Measurements from ENCODE around the gene MND1.

MND1 gene

GRCh38 chr4:153418558-153418957, 74.1 kb downstream of the MND1 start:
- H3K4me2 ChIP-seq (ENCODE audit: low read depth, low read length, poor library complexity, severe bottlenecking), result peak overlapping the region; percentile 15
- no peaks in the 10 kb centered on the region for H4K20me1 ChIP-seq (ENCODE audit: insufficient read depth, low read length, poor library complexity, severe bottlenecking)
- H3K4me1 ChIP-seq (ENCODE audit: insufficient read depth, low read length, poor library complexity, severe bottlenecking), result peaks cover 29% of the 10 kb centered on the region
- no peak overlapping the region for H2AFZ ChIP-seq (ENCODE audit: low read length)
- TF ChIP-seq EZH2phosphoT487 (IDR thresholded peaks at IDR 0.05; ENCODE audit: borderline replicate concordance) (no peak), CTCF (conservative IDR thresholded peaks at IDR 0.05; ENCODE audit: low read length) (no peak)
- H3K9ac ChIP-seq (ENCODE audit: low read depth, low read length, poor library complexity, severe bottlenecking), result peak overlapping the region; percentile 13
- no peaks in the 10 kb centered on the region for H3F3A ChIP-seq (ENCODE audit: low read depth)
- H3K9me2 ChIP-seq (replicated peaks; ENCODE audit: low read depth, low read length), result no peaks in the 10 kb centered on the region
- no peak overlapping the region for H3K4me3 ChIP-seq (ENCODE audit: low read length, poor library complexity, severe bottlenecking)
- peaks cover 11% of the 10 kb centered on the region; the same call in 1 of the 2 replicates for H3K36me3 ChIP-seq (ENCODE audit: insufficient read depth, low read length)
- H3K27me3 ChIP-seq (ENCODE audit: insufficient read depth, low read length, poor library complexity, severe bottlenecking), result no peaks in the 10 kb centered on the region
- H3K79me2 ChIP-seq (ENCODE audit: insufficient read depth, low read length), result no peaks in the 10 kb centered on the region
- H3K9me3 ChIP-seq (ENCODE audit: insufficient read depth, low read depth, low read length), result no peaks in the 10 kb centered on the region

GRCh38 chr4:153419029-153419428, 74.5 kb downstream of the MND1 start:
- H3K4me1 ChIP-seq (ENCODE audit: insufficient read depth, low read length, poor library complexity, severe bottlenecking), result peaks cover 29% of the 10 kb centered on the region
- H3K9me3 ChIP-seq (ENCODE audit: insufficient read depth, low read depth, low read length), result no peaks in the 10 kb centered on the region
- H3K9ac ChIP-seq (ENCODE audit: low read depth, low read length, poor library complexity, severe bottlenecking), result peak overlapping the region; percentile 13
- H3F3A ChIP-seq (ENCODE audit: low read depth), result no peaks in the 10 kb centered on the region
- H2AFZ ChIP-seq (ENCODE audit: low read length), result no peak overlapping the region
- H3K79me2 ChIP-seq (ENCODE audit: insufficient read depth, low read length), result no peaks in the 10 kb centered on the region
- TF ChIP-seq CTCF (conservative IDR thresholded peaks at IDR 0.05; ENCODE audit: low read length), result no peak
- TF ChIP-seq EZH2phosphoT487 (IDR thresholded peaks at IDR 0.05; ENCODE audit: borderline replicate concordance), result no peak
- H4K20me1 ChIP-seq (ENCODE audit: insufficient read depth, low read length, poor library complexity, severe bottlenecking), result no peaks in the 10 kb centered on the region
- no peaks in the 10 kb centered on the region for H3K9me2 ChIP-seq (replicated peaks; ENCODE audit: low read depth, low read length)
- peaks cover 11% of the 10 kb centered on the region; the same call in 1 of the 2 replicates for H3K36me3 ChIP-seq (ENCODE audit: insufficient read depth, low read length)
- H3K27me3 ChIP-seq (ENCODE audit: insufficient read depth, low read length, poor library complexity, severe bottlenecking), result no peaks in the 10 kb centered on the region
- H3K4me3 ChIP-seq (ENCODE audit: low read length, poor library complexity, severe bottlenecking), result no peak overlapping the region
- peak overlapping the region; percentile 15 for H3K4me2 ChIP-seq (ENCODE audit: low read depth, low read length, poor library complexity, severe bottlenecking)

GRCh38 chr4:153419673-153420278, 75.3 kb downstream of the MND1 start:
- no peaks in the 10 kb centered on the region for H3K79me2 ChIP-seq (ENCODE audit: insufficient read depth, low read length)
- H2AFZ ChIP-seq (ENCODE audit: low read length), result no peak overlapping the region
- H3K4me3 ChIP-seq (ENCODE audit: low read length, poor library complexity, severe bottlenecking), result no peak overlapping the region
- no peak overlapping the region for H3K9ac ChIP-seq (ENCODE audit: low read depth, low read length, poor library complexity, severe bottlenecking)
- H3K4me1 ChIP-seq (ENCODE audit: insufficient read depth, low read length, poor library complexity, severe bottlenecking), result peaks cover 29% of the 10 kb centered on the region
- TF ChIP-seq CTCF (conservative IDR thresholded peaks at IDR 0.05; ENCODE audit: low read length), result no peak
- no peaks in the 10 kb centered on the region for H3F3A ChIP-seq (ENCODE audit: low read depth)
- H3K36me3 ChIP-seq (ENCODE audit: insufficient read depth, low read length), result peaks cover 11% of the 10 kb centered on the region; the same call in 1 of the 2 replicates
- H3K9me2 ChIP-seq (replicated peaks; ENCODE audit: low read depth, low read length), result no peaks in the 10 kb centered on the region
- no peaks in the 10 kb centered on the region for H3K27me3 ChIP-seq (ENCODE audit: insufficient read depth, low read length, poor library complexity, severe bottlenecking)
- H4K20me1 ChIP-seq (ENCODE audit: insufficient read depth, low read length, poor library complexity, severe bottlenecking), result no peaks in the 10 kb centered on the region
- H3K4me2 ChIP-seq (ENCODE audit: low read depth, low read length, poor library complexity, severe bottlenecking), result peak overlapping the region; percentile 15
- H3K9me3 ChIP-seq (ENCODE audit: insufficient read depth, low read depth, low read length), result no peaks in the 10 kb centered on the region
